ENCODE data around the gene AGPAT2.

DNA sequence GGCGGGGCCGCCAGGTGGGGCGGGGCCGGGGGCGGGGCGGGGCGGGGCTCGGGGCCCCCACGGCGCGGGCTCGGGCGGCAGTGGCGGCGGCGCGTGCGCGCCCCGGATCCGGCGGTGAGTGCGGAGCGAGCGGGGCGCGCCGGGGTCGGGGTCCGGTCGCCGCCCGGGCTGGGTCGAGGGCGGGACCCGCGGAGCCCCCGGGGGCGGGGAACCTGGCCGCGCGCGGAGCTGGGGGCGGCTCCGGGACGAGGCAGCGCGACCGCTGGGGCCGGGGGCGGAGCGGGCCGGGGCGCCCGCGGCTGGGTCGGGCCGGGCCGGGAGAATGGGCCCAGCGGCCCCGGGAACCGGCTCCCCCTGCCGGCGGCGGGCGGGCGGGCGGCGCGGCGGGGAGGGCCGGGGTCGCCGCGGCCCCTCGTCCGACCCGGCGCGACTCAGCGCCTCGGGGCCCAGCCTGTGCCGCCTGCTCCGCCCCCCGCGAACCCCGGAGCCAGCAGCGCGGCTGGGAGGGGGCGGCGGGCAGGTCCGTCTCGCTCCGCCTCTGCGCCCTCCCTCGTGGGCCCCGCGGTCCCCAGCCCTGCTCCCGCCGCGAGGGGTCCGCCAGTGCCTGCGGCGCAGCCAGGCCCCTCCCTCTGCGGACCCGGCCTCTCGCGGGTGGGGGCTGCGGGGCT lies 21.4 kb downstream of the AGPAT2 start:
- TF ChIP-seq, protein P1, sequence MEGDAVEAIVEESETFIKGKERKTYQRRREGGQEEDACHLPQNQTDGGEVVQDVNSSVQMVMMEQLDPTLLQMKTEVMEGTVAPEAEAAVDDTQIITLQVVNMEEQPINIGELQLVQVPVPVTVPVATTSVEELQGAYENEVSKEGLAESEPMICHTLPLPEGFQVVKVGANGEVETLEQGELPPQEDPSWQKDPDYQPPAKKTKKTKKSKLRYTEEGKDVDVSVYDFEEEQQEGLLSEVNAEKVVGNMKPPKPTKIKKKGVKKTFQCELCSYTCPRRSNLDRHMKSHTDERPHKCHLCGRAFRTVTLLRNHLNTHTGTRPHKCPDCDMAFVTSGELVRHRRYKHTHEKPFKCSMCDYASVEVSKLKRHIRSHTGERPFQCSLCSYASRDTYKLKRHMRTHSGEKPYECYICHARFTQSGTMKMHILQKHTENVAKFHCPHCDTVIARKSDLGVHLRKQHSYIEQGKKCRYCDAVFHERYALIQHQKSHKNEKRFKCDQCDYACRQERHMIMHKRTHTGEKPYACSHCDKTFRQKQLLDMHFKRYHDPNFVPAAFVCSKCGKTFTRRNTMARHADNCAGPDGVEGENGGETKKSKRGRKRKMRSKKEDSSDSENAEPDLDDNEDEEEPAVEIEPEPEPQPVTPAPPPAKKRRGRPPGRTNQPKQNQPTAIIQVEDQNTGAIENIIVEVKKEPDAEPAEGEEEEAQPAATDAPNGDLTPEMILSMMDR (conservative IDR thresholded peaks at IDR 0.05): no peak
- no peak for TF ChIP-seq EZH2 (IDR thresholded peaks at IDR 0.05; ENCODE audit: low read depth)
